ENCODE measurements around the gene SSTR4.

Gene SSTR4

GRCh38 chr20:23080521-23080920 is 45.4 kb downstream of the SSTR4 start:
- Mint-ChIP-seq H3K36me3 (ENCODE audit: low read depth) (no peaks in the 10 kb centered on the region), H3K9me3 (no peaks in the 10 kb centered on the region), H3K27me3 (ENCODE audit: low read depth) (peaks cover 32% of the 10 kb centered on the region), H3K4me1 (peaks cover 20% of the 10 kb centered on the region), H3K4me3 (no peak overlapping the region), H3K27ac (no peak overlapping the region)
- TF ChIP-seq CTCF (IDR thresholded peaks at IDR 0.05; ENCODE audit: unreplicated experiment in 3 of 3): no peak

GRCh38 chr20:23081263-23081819 is 46.2 kb downstream of the SSTR4 start:
- H3K9me3 Mint-ChIP-seq: no peaks in the 10 kb centered on the region
- peaks cover 23% of the 10 kb centered on the region for H3K4me1 Mint-ChIP-seq
- no peaks in the 10 kb centered on the region for H3K36me3 Mint-ChIP-seq (ENCODE audit: low read depth)
- no peak overlapping the region for H3K27ac Mint-ChIP-seq
- TF ChIP-seq CTCF (IDR thresholded peaks at IDR 0.05; ENCODE audit: unreplicated experiment in 3 of 3): no peak
- H3K4me3 Mint-ChIP-seq: no peak overlapping the region
- H3K27me3 Mint-ChIP-seq (ENCODE audit: low read depth): peaks cover 34% of the 10 kb centered on the region

GRCh38 chr20:23082846-23083552 is 47.9 kb downstream of the SSTR4 start:
- no peak for TF ChIP-seq CTCF (IDR thresholded peaks at IDR 0.05; ENCODE audit: unreplicated experiment in 3 of 3)
- Mint-ChIP-seq H3K4me1 (peaks cover 29% of the 10 kb centered on the region), H3K36me3 (ENCODE audit: low read depth) (no peaks in the 10 kb centered on the region), H3K27ac (no peak overlapping the region), H3K4me3 (peak overlapping the region in 2 of 3 experiments; percentile 21 to 24), H3K9me3 (no peaks in the 10 kb centered on the region), H3K27me3 (ENCODE audit: low read depth) (peaks cover 36% of the 10 kb centered on the region)

GRCh38 chr20:23083553-23084220 is 48.6 kb downstream of the SSTR4 start:
- H3K4me3 Mint-ChIP-seq: no peak overlapping the region
- no peaks in the 10 kb centered on the region for H3K36me3 Mint-ChIP-seq (ENCODE audit: low read depth)
- H3K9me3 Mint-ChIP-seq: no peaks in the 10 kb centered on the region
- no peak for TF ChIP-seq CTCF (IDR thresholded peaks at IDR 0.05; ENCODE audit: unreplicated experiment in 3 of 3)
- H3K4me1 Mint-ChIP-seq: peaks cover 23% of the 10 kb centered on the region
- H3K27me3 Mint-ChIP-seq (ENCODE audit: low read depth): peaks cover 34% of the 10 kb centered on the region
- no peak overlapping the region for H3K27ac Mint-ChIP-seq

GRCh38 chr20:23084282-23084844 is 49.3 kb downstream of the SSTR4 start:
- no peak for TF ChIP-seq CTCF (IDR thresholded peaks at IDR 0.05; ENCODE audit: unreplicated experiment in 3 of 3)
- H3K36me3 Mint-ChIP-seq (ENCODE audit: low read depth): no peaks in the 10 kb centered on the region
- H3K27ac Mint-ChIP-seq: no peak overlapping the region
- peaks cover 33% of the 10 kb centered on the region for H3K27me3 Mint-ChIP-seq (ENCODE audit: low read depth)
- no peaks in the 10 kb centered on the region for H3K9me3 Mint-ChIP-seq
- no peak overlapping the region for H3K4me3 Mint-ChIP-seq
- H3K4me1 Mint-ChIP-seq: peaks cover 17% of the 10 kb centered on the region

Data from nephron (organoid).